ENCODE measurements around the gene CLDND1. TPM values are rescaled to one million over a fixed set of nuclear protein-coding genes. Genes with fewer than 3 reads are reported as not detected.

Gene CLDND1
- total RNA-seq, 2 experiments from 2014 or later, result 190 to 198 TPM

- POLR2A ChIA-PET, result interaction anchor here (1.1 to 13.1 kb wide), 2 partner anchors 12 to 23 kb away, joined by 4 to 204 read pairs; no protein-coding TSS in a partner anchor
- Mint-ChIP-seq H3K9me3 (peaks cover 1% of the 10 kb centered on the region), H3K4me1 (ENCODE audit: low read depth) (peaks cover 68% of the 10 kb centered on the region), H3K27me3 (no peaks in the 10 kb centered on the region), H3K4me3 (no peak overlapping the region), H3K36me3 (ENCODE audit: low read depth) (peaks cover 10% of the 10 kb centered on the region), H3K27ac (peak overlapping the region; percentile 67)
- ATAC-seq (peak; percentile 47), DNase-seq (peak; percentile 41)
- CTCF ChIA-PET, result interaction anchor here (0.9 kb wide), 1 partner anchor 49 kb away, joined by 3 read pairs; no protein-coding TSS in a partner anchor
- TF ChIP-seq CTCF (IDR thresholded peaks at IDR 0.05), result no peak
- intact Hi-C loops (cut with micrococcal nuclease), result loop anchor here (2.0 kb wide), 1 partner anchor 18 kb away; the partner anchor contains the start of gene CLDND1
Observed at GRCh38 chr3:98540346-98540745, 17.6 kb upstream of the CLDND1 start.

GRCh38 chr3:98536456-98537017, 13.8 kb upstream of the CLDND1 start:
- Mint-ChIP-seq H3K27me3 (no peaks in the 10 kb centered on the region), H3K9me3 (no peaks in the 10 kb centered on the region), H3K36me3 (ENCODE audit: low read depth) (peaks cover 22% of the 10 kb centered on the region), H3K4me3 (peak overlapping the region; percentile 57), H3K27ac (peak overlapping the region; percentile 88), H3K4me1 (ENCODE audit: low read depth) (peaks cover 51% of the 10 kb centered on the region)
- TF ChIP-seq CTCF (IDR thresholded peaks at IDR 0.05), result no peak
- POLR2A ChIA-PET, result interaction anchor here (0.8 to 13.1 kb wide), 8 partner anchors 11 to 36 kb away, joined by 3 to 204 read pairs (median 10); partner anchors contain the start of gene CLDND1
- ATAC-seq, result peak; percentile 78
- DNase-seq, result no peak
- intact Hi-C loops (cut with micrococcal nuclease), result loop anchor here (1.0 kb wide), 1 partner anchor 28 kb away; no protein-coding TSS in a partner anchor
- CTCF ChIA-PET, result interaction anchor here (0.8 to 3.1 kb wide), 12 partner anchors 11 to 207 kb away, joined by 3 to 10 read pairs (median 4); partner anchors contain the start of gene CLDND1

GRCh38 chr3:98534734-98535133, 12.0 kb upstream of the CLDND1 start:
- no peaks in the 10 kb centered on the region for H3K9me3 Mint-ChIP-seq
- CTCF ChIA-PET, result interaction anchor here (1.9 kb wide), 1 partner anchor 9 kb away, joined by 5 read pairs; no protein-coding TSS in a partner anchor
- peak overlapping the region; percentile 49 for H3K4me3 Mint-ChIP-seq
- no peaks in the 10 kb centered on the region for H3K27me3 Mint-ChIP-seq
- no peak for TF ChIP-seq CTCF (IDR thresholded peaks at IDR 0.05)
- no peak overlapping the region for H3K27ac Mint-ChIP-seq
- no peak for DNase-seq
- ATAC-seq, result no peak
- H3K36me3 Mint-ChIP-seq (ENCODE audit: low read depth), result peaks cover 32% of the 10 kb centered on the region
- POLR2A ChIA-PET, result interaction anchor here (1.1 to 13.1 kb wide), 4 partner anchors 12 to 29 kb away, joined by 4 to 204 read pairs (median 18); partner anchors contain the start of gene CLDND1
- peaks cover 46% of the 10 kb centered on the region for H3K4me1 Mint-ChIP-seq (ENCODE audit: low read depth)
- intact Hi-C loops (cut with micrococcal nuclease), result no loop called here

GRCh38 chr3:98534168-98534567, 11.5 kb upstream of the CLDND1 start:
- no peaks in the 10 kb centered on the region for H3K27me3 Mint-ChIP-seq
- intact Hi-C loops (cut with micrococcal nuclease), result no loop called here
- H3K36me3 Mint-ChIP-seq (ENCODE audit: low read depth), result peaks cover 32% of the 10 kb centered on the region
- H3K27ac Mint-ChIP-seq, result peak overlapping the region; percentile 76
- POLR2A ChIA-PET, result interaction anchor here (1.1 to 13.1 kb wide), 4 partner anchors 11 to 29 kb away, joined by 4 to 204 read pairs (median 18); partner anchors contain the start of gene CLDND1
- peaks cover 45% of the 10 kb centered on the region for H3K4me1 Mint-ChIP-seq (ENCODE audit: low read depth)
- no peak for TF ChIP-seq CTCF (IDR thresholded peaks at IDR 0.05)
- ATAC-seq (no peak), DNase-seq (no peak)
- peak overlapping the region; percentile 54 for H3K4me3 Mint-ChIP-seq
- no peaks in the 10 kb centered on the region for H3K9me3 Mint-ChIP-seq
- CTCF ChIA-PET, result interaction anchor here (1.1 to 1.9 kb wide), 2 partner anchors 8 to 13 kb away, joined by 3 to 5 read pairs; no protein-coding TSS in a partner anchor

All from activated CD8-positive, alpha-beta T cell treated with anti-CD3 and anti-CD28 coated beads for 36 hours (primary cell).